Fibroblast of lung (primary cell): Measurements from ENCODE around the gene LYPLAL1.

Experiments
- EZH2 ChIP-seq: IDR thresholded peaks from 2 replicates; pipeline ENCODE4 v1.5.1; 2012; ENCODE audit warnings: low read length, control low read depth, mild to moderate bottlenecking; ENCODE audit errors: missing control alignments
- TF ChIP-seq, protein P1 (sequence below), 2 donors: IDR thresholded peaks in 1 of 2; conservative IDR thresholded peaks in 1 of 2; 1 replicate in 1 of 2; 2 replicates in 1 of 2; pipeline ENCODE4 v1.5.1; 2011 to 2012; ENCODE audit warnings: low read length in 2 of 2, control low read depth in 1 of 2, inconsistent platforms in 1 of 2, low read depth in 1 of 2, mild to moderate bottlenecking in 1 of 2

DNA sequence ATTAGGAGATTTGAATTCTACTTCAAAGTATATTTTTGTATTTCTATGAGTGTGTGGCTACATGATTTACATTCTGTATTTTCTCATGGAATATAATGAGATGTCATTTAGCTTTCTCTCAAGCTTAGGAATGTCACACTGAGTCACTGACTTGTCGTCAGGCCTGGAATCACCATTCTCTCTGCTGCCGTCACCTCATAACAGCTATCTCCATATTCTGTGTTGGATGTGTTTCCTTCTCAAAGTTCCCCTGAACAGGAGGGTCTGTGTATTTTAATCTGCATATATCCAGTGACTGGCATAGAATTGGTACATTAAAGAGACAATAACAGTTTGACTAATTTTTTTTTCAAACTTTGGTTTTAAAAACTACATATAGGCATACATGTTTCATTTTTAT, 35.9 kb downstream of the LYPLAL1 start:
- TF ChIP-seq, protein P1, sequence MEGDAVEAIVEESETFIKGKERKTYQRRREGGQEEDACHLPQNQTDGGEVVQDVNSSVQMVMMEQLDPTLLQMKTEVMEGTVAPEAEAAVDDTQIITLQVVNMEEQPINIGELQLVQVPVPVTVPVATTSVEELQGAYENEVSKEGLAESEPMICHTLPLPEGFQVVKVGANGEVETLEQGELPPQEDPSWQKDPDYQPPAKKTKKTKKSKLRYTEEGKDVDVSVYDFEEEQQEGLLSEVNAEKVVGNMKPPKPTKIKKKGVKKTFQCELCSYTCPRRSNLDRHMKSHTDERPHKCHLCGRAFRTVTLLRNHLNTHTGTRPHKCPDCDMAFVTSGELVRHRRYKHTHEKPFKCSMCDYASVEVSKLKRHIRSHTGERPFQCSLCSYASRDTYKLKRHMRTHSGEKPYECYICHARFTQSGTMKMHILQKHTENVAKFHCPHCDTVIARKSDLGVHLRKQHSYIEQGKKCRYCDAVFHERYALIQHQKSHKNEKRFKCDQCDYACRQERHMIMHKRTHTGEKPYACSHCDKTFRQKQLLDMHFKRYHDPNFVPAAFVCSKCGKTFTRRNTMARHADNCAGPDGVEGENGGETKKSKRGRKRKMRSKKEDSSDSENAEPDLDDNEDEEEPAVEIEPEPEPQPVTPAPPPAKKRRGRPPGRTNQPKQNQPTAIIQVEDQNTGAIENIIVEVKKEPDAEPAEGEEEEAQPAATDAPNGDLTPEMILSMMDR (conservative IDR thresholded peaks at IDR 0.05 in 1 of 2, IDR thresholded peaks at IDR 0.05 in 1 of 2; ENCODE audit: low read depth in 1 of 2, low read length in 2 of 2), result no peak
- TF ChIP-seq EZH2, result no peak
